ENCODE measurements around the gene TMEM181. TPM values are rescaled to one million over a fixed set of nuclear protein-coding genes. Genes with fewer than 3 reads are reported as not detected.

Gene TMEM181
- total RNA-seq, 2 experiments from 2014 or later: 16.9 to 17.6 TPM

GRCh38 chr6:158559338-158559894 is 475 bp upstream of the TMEM181 start:
- Mint-ChIP-seq H3K4me1 (peaks cover 51% of the 10 kb centered on the region), H3K27ac (peak overlapping the region; percentile 83), H3K36me3 (ENCODE audit: low read depth) (peaks cover 15% of the 10 kb centered on the region), H3K27me3 (peaks cover 16% of the 10 kb centered on the region), H3K9me3 (no peaks in the 10 kb centered on the region), H3K4me3 (peak overlapping the region; percentile 62)
- ChIA-PET CTCF (interaction anchor here (0.9 to 4.0 kb wide), 6 partner anchors 9 to 345 kb away, joined by 3 to 12 read pairs (median 6); no protein-coding TSS in a partner anchor), POLR2A (no interaction called here)
- DNase-seq: no peak

GRCh38 chr6:158560836-158561320 is 987 bp downstream of the TMEM181 start:
- ChIA-PET POLR2A (no interaction called here), CTCF (no interaction called here)
- H3K4me1 Mint-ChIP-seq: peaks cover 56% of the 10 kb centered on the region

GRCh38 chr6:158561321-158561884 is 1.5 kb downstream of the TMEM181 start:
- POLR2A ChIA-PET: no interaction called here
- CTCF ChIA-PET: no interaction called here
- peak overlapping the region; percentile 96 for H3K27ac Mint-ChIP-seq
- peaks cover 30% of the 10 kb centered on the region for H3K36me3 Mint-ChIP-seq (ENCODE audit: low read depth)
- H3K4me3 Mint-ChIP-seq: peak overlapping the region; percentile 97
- DNase-seq: no peak
- H3K27me3 Mint-ChIP-seq: peaks cover 3% of the 10 kb centered on the region
- peaks cover 61% of the 10 kb centered on the region for H3K4me1 Mint-ChIP-seq
- H3K9me3 Mint-ChIP-seq: no peaks in the 10 kb centered on the region

More at GRCh38 chr6:158560836-158561320, 987 bp downstream of the TMEM181 start:
- peak; percentile 17 for DNase-seq
- H3K27me3 Mint-ChIP-seq: peaks cover 7% of the 10 kb centered on the region
- peak overlapping the region; percentile 97 for H3K4me3 Mint-ChIP-seq
- H3K9me3 Mint-ChIP-seq: no peaks in the 10 kb centered on the region
- peaks cover 27% of the 10 kb centered on the region for H3K36me3 Mint-ChIP-seq (ENCODE audit: low read depth)
- H3K27ac Mint-ChIP-seq: peak overlapping the region; percentile 96

GRCh38 chr6:158561938-158562337 is 2.0 kb downstream of the TMEM181 start:
- no peak overlapping the region for H3K27ac Mint-ChIP-seq
- ChIA-PET CTCF (no interaction called here), POLR2A (no interaction called here)
- DNase-seq: no peak
- H3K9me3 Mint-ChIP-seq: no peaks in the 10 kb centered on the region
- peaks cover 67% of the 10 kb centered on the region for H3K4me1 Mint-ChIP-seq
- H3K27me3 Mint-ChIP-seq: no peaks in the 10 kb centered on the region
- peak overlapping the region; percentile 97 for H3K4me3 Mint-ChIP-seq
- H3K36me3 Mint-ChIP-seq (ENCODE audit: low read depth): peaks cover 30% of the 10 kb centered on the region

- no peaks in the 10 kb centered on the region for H3K9me3 Mint-ChIP-seq
- ChIA-PET CTCF (interaction anchor here (0.6 to 1.5 kb wide), 3 partner anchors 11 to 1632 kb away, joined by 3 to 5 read pairs (median 3); no protein-coding TSS in a partner anchor), POLR2A (no interaction called here)
- peak overlapping the region; percentile 84 for H3K27ac Mint-ChIP-seq
- no peaks in the 10 kb centered on the region for H3K27me3 Mint-ChIP-seq
- H3K4me1 Mint-ChIP-seq: peaks cover 83% of the 10 kb centered on the region
- DNase-seq: no peak
- peak overlapping the region; percentile 44 for H3K4me3 Mint-ChIP-seq
- peaks cover 32% of the 10 kb centered on the region for H3K36me3 Mint-ChIP-seq (ENCODE audit: low read depth)
Measured at GRCh38 chr6:158564243-158565121, 4.6 kb downstream of the TMEM181 start.

GRCh38 chr6:158565122-158565429 is 5.2 kb downstream of the TMEM181 start:
- peaks cover 87% of the 10 kb centered on the region for H3K4me1 Mint-ChIP-seq
- H3K9me3 Mint-ChIP-seq: no peaks in the 10 kb centered on the region
- H3K4me3 Mint-ChIP-seq: no peak overlapping the region
- no peaks in the 10 kb centered on the region for H3K27me3 Mint-ChIP-seq
- DNase-seq: no peak
- H3K27ac Mint-ChIP-seq: peak overlapping the region; percentile 84
- ChIA-PET POLR2A (no interaction called here), CTCF (no interaction called here)
- peaks cover 36% of the 10 kb centered on the region for H3K36me3 Mint-ChIP-seq (ENCODE audit: low read depth)

GRCh38 chr6:158565482-158566040 is 5.7 kb downstream of the TMEM181 start:
- Mint-ChIP-seq H3K4me1 (peaks cover 89% of the 10 kb centered on the region), H3K27me3 (no peaks in the 10 kb centered on the region), H3K27ac (peak overlapping the region; percentile 84), H3K9me3 (no peaks in the 10 kb centered on the region), H3K4me3 (no peak overlapping the region), H3K36me3 (ENCODE audit: low read depth) (peaks cover 38% of the 10 kb centered on the region)
- POLR2A ChIA-PET: no interaction called here
- no peak for DNase-seq
- CTCF ChIA-PET: interaction anchor here (1.2 kb wide), 1 partner anchor 10 kb away, joined by 3 read pairs; no protein-coding TSS in a partner anchor

- Mint-ChIP-seq H3K4me1 (peaks cover 83% of the 10 kb centered on the region), H3K27ac (peak overlapping the region; percentile 68)
Measured at GRCh38 chr6:158566207-158566818, 6.4 kb downstream of the TMEM181 start.

GRCh38 chr6:158567152-158567551 is 7.3 kb downstream of the TMEM181 start:
- ChIA-PET POLR2A (no interaction called here), CTCF (interaction anchor here (2.4 kb wide), 1 partner anchor 9 kb away, joined by 12 read pairs; the partner anchor contains the start of gene TMEM181)
- H3K27ac Mint-ChIP-seq: peak overlapping the region; percentile 96
- H3K27me3 Mint-ChIP-seq: no peaks in the 10 kb centered on the region
- no peaks in the 10 kb centered on the region for H3K9me3 Mint-ChIP-seq
- no peak overlapping the region for H3K4me3 Mint-ChIP-seq
- peaks cover 78% of the 10 kb centered on the region for H3K4me1 Mint-ChIP-seq
- peaks cover 44% of the 10 kb centered on the region for H3K36me3 Mint-ChIP-seq (ENCODE audit: low read depth)
- no peak for DNase-seq

More at GRCh38 chr6:158566207-158566818, 6.4 kb downstream of the TMEM181 start:
- ChIA-PET CTCF (interaction anchor here (1.2 kb wide), 1 partner anchor 9 kb away, joined by 3 read pairs; no protein-coding TSS in a partner anchor), POLR2A (no interaction called here)
- H3K4me3 Mint-ChIP-seq: no peak overlapping the region
- H3K36me3 Mint-ChIP-seq (ENCODE audit: low read depth): peaks cover 41% of the 10 kb centered on the region
- H3K9me3 Mint-ChIP-seq: no peaks in the 10 kb centered on the region
- DNase-seq: no peak
- no peaks in the 10 kb centered on the region for H3K27me3 Mint-ChIP-seq

- peaks cover 43% of the 10 kb centered on the region for H3K36me3 Mint-ChIP-seq (ENCODE audit: low read depth)
Measured at GRCh38 chr6:158567871-158568401, 8.0 kb downstream of the TMEM181 start.

GRCh38 chr6:158568549-158568948 is 8.7 kb downstream of the TMEM181 start:
- H3K27ac Mint-ChIP-seq: peak overlapping the region; percentile 96
- peaks cover 47% of the 10 kb centered on the region for H3K36me3 Mint-ChIP-seq (ENCODE audit: low read depth)
- ChIA-PET CTCF (interaction anchor here (1.0 to 2.4 kb wide), 3 partner anchors 9 to 37 kb away, joined by 3 to 12 read pairs (median 4); partner anchors contain the start of gene TMEM181), POLR2A (no interaction called here)
- H3K9me3 Mint-ChIP-seq: no peaks in the 10 kb centered on the region
- H3K4me1 Mint-ChIP-seq: peaks cover 83% of the 10 kb centered on the region
- peak overlapping the region; percentile 50 for H3K4me3 Mint-ChIP-seq
- no peak for DNase-seq
- H3K27me3 Mint-ChIP-seq: no peaks in the 10 kb centered on the region

More at GRCh38 chr6:158567871-158568401, 8.0 kb downstream of the TMEM181 start:
- Mint-ChIP-seq H3K9me3 (no peaks in the 10 kb centered on the region), H3K4me3 (peak overlapping the region; percentile 50), H3K27me3 (no peaks in the 10 kb centered on the region), H3K4me1 (peaks cover 78% of the 10 kb centered on the region), H3K27ac (peak overlapping the region; percentile 96)
- CTCF ChIA-PET: interaction anchor here (1.0 to 2.4 kb wide), 3 partner anchors 9 to 37 kb away, joined by 3 to 12 read pairs (median 4); partner anchors contain the start of gene TMEM181
- peak; percentile 31 for DNase-seq
- POLR2A ChIA-PET: no interaction called here

GRCh38 chr6:158569036-158569435 is 9.1 kb downstream of the TMEM181 start:
- Mint-ChIP-seq H3K9me3 (no peaks in the 10 kb centered on the region), H3K4me3 (no peak overlapping the region), H3K36me3 (ENCODE audit: low read depth) (peaks cover 46% of the 10 kb centered on the region), H3K4me1 (peaks cover 80% of the 10 kb centered on the region), H3K27me3 (no peaks in the 10 kb centered on the region), H3K27ac (peak overlapping the region; percentile 96)
- ChIA-PET CTCF (interaction anchor here (1.0 to 2.4 kb wide), 3 partner anchors 8 to 36 kb away, joined by 3 to 12 read pairs (median 4); partner anchors contain the start of gene TMEM181), POLR2A (no interaction called here)
- no peak for DNase-seq
